GM19238 (cell line): ENCODE data around the gene NFILZ.

Experiments used
- DNase-seq: peaks from one replicate; pipeline ENCODE4 v3.0.0; 2011; ENCODE audit warnings: low spot score; ENCODE audit not compliant: insufficient read length

Gene NFILZ

DNA sequence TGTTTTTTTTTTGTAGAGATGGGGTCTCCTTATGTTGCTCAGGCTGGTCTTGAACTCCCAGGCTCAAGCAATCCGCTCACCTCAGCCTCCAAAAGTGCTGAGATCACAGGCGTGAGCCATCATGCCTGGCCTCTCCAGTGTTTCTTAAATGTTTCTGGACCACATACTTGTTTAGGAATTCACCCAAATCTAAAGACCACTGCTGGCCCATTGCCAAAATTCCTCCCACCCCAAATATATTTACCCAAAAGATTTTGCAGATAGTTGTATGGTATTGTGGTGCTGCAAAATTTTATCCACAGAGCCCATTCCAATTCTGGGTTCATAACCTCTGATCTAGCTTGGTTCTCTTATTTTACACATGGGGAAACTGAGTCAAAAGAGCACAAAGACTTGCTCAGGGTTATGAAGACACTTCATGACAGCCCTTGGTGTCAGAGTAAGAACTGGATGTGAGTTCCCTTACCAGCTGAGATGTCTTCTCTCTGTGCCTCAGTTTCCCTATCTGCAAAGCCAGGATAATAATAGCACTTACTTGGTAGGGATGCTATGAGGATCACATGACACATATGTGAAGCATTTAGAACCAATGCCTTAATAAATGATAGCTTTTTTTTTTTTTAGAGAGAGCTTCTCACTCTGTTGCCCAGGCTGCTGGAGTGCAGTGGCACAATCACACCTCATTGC is 10.9 kb downstream of the NFILZ start:
- no peak for DNase-seq

DNA sequence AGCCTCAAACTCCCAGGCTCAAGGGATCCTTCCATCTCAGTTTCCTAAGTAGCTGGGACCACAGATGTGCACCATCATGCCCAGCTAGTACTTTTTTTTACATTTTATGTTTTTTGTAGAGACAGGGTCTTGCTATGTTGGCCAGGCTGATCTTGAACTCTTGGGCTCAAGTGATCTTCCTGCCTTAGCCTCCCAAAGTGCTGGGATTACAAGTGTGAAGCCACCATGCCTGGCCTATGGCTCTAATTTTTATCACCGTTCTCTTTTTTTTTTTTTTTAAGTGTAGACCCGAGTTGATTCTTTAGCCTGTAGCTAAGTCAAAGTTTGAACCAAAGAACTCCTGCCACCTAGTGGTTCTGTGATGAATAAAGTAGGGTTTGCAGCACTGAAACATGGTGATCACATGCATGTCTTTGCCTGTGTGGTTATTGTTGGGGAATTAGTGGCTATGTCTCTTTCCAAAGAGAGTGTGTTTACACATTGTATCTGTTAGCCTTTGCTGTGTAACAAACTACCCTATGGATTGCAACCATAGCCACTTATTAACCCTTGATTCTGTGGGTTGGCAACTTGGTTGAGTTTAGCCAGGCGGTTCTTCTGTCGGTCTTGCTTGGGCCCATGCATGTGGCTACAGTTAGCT is 11.6 kb downstream of the NFILZ start:
- DNase-seq = no peak

DNA sequence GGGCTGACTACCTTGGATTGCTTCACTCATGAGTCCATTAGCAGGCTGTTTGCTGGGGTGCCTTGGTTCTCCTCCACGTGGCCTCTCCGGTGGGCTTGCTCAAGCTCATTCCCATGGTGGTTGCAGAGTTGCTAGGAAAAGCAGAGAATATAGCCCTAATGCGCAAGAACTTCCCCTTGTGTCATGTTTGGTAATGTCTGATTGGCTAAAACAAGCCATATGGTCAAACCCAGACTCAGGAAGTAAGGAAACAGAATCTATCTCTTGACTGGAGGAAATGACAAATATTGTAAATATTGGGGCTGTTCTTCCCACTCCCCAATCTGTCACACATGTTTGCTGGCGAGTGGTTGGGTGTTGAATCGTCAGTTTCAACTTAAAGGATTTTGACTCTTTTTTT is 12.1 kb downstream of the NFILZ start:
- DNase-seq = no peak

DNA sequence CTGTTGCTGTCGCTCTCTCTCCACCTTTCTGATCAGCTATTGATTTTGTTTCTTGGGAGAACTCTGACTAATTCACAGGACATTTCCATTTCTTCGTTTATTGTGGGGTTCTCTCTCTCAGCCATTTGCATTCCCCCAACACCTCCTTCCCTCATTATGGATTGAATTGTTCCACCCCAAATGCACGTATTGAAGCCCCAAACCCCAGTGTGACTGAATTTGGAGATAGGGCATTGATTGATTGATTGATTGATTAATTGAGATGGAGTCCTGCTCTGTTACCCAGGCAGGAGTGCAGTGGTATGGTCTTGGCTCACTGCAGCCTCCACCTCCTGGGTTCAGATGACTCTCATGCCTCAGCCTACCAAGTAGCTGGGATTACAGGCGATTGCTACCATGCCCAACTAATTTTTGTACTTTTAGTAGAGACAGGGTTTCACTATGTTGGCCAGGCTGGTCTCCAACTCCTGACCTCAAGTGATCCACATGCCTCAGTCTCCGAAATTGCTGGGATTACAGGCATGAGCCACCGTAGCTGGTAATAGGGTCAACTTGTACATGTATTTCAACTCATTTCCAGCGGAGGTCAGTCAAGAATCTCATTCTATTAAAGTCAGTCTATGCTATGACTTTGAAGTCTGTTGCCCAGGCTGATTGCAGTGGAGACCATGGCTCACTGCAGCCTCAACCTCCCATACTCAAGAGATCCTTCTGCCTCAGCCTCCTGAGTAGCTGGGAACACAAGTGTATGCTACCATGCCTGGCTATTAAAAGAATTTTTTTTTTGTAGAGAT is 13.6 kb downstream of the NFILZ start:
- DNase-seq = no peak

DNA sequence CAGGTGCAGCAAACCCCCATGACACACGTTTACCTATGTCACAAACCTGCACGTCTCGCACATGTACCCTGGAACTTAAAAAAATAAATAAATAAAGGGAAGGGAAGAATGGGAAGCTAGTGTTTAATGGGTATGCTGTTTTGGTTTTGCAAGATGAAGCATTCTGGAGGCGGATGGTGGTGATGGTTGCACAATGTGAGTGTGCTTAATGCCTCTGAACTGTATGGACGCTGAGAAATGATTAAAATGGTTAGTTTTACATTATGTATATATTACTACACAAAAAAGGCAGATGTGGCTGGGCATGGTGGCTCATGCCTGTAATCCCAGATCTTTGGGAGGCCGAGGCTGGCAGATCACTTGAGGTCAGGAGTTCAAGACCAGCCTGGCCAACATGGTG is 17.8 kb downstream of the NFILZ start:
- DNase-seq = no peak

DNA sequence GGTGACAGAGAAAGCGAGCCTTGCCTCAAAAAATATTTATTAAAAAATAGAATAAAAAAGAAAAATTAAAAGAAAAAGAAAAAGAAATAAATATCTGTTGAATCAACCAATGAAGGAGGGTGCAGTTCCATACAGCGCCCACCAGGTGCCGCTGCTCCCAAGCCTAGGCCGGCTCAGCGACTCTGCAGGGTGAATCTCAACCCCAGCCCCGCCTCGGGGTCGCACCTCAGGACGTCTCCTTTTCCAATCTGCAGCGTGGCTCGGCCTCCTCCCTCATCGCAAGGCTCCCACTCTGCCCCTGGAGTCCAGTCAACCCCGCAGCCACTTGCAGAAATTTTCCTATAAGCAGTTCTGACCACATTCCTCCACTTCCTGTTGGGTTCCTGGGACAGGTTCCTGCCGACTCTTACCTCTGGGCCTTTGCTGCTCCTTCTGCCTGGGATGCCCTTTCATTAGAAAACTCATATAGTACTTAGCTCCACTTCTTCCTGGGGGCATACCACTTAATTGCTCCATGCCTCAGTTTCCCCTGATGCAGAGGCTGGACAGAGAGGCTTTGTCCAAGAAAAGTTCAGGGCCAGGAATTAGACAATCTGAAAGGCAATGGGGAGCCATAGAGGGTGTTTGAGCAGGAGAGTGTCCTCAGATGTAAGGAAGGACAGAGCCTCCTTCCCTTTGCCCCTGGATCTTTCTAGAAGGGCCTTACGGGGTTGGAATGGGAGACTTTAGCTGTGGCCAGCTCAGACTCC is 24.3 kb downstream of the NFILZ start:
- DNase-seq = peak; percentile 68

DNA sequence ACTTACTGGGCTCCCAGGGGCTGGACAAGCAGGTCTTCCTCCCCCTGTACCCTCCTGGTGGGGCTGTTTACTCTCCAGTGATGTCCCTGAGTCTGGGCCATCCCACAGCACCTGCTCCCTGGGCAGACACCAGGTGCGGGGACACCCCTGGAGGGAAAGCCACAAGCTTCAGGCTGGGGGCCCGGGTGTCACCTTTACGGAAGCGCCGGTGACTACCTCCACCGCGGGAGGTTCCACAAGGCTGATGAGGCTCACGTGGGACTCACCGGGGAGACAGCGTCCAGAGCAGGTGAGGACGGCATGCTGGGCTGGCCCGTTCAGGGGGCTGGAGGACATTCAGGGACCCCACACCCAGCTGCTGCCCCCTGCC is 24.9 kb downstream of the NFILZ start:
- no peak for DNase-seq

DNA sequence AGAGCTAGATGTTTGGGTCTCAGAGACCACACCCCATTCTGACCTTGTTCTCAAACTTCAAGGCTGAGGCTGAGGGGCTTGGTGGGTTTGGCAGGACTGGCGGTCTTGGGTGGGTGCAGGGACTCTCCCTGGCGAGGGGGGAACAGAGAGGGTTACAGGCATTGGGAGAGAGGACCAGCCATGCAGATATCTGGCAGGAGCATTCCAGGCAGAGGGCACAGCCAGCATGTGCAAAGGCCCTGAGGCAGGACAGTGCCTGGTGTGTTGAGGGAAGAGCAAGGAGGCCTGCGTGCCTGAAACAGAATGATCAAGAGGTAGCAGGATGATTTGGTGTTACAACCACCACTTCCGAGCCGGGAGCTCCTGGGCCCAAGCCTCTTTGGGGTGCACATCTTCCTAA is 27.4 kb downstream of the NFILZ start:
- DNase-seq = no peak

DNA sequence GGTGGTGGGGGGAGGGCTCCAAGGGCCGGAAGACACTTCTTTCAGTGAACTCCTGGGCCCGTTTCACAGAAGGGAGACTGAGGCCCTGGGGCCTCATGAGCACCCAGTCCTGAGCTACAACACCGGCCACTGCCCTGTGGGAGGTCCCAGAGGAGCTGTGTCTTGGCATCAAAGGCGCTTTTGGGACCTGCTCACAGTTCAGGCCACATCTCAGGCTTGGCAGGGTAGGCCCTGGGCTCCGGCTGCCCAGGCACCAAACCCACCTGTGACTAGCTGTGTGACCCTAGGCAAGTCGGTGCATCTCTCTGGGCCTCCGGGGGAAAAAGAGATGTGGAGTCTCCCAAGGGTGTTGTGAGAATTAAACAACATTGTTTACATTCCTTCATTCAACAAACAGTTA is 29.5 kb downstream of the NFILZ start:
- no peak for DNase-seq

DNA sequence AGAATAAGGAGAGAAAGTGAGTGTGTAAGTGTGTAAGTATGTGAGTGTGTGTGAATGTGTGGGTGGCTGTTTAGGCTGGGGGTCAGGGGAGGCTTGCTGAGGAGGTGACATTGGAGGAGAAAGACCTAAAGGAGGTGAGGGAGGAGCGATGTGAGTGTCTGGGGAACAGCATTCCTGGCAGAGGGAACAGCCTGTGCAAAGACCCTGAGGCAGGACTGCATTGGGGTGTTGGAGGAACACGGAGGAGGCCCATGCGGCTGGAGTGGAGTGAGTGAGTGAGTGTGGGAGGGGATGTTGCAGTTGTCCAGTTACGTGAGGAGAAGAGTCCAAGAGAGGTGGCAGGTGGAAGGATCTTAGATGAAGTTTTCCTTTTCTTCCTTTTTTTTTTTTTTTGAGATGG is 31.8 kb downstream of the NFILZ start:
- DNase-seq = no peak

DNA sequence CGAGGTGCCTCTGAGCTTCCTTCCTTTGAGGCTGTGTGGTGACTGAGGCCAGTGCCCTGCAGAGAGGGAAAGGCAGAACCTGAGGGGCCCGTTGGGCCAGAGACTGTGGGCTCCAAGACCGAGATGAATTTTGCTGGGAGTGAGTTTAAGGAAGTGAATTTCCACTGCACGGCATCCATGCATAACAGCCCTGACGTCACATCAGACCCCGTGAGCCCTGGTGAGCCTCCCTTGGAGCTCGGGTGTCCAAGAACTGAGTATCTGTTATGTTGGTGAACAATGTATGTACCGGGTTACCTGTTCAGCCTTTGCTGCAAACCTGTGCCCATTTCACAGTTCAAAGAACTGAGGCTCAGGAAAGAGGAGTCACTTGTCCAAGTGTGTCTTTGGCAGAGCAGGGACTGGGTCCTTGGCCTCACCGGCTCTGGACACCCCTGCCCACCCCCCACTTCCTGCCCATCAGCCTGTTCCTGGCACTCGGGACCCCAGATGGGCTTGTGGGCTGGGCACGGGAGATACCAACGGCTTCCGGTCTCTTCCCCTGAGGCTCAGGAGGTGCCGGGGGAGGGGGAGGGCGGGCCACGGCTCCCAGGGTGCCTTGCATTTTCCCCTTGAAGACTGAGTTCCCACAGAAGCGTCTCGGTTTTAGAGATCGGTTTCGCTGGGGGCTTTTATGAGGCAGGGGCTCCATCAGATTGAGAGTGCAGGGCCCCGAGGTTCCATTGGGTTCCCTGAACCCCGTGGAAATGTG is 33.7 kb downstream of the NFILZ start:
- no peak for DNase-seq

DNA sequence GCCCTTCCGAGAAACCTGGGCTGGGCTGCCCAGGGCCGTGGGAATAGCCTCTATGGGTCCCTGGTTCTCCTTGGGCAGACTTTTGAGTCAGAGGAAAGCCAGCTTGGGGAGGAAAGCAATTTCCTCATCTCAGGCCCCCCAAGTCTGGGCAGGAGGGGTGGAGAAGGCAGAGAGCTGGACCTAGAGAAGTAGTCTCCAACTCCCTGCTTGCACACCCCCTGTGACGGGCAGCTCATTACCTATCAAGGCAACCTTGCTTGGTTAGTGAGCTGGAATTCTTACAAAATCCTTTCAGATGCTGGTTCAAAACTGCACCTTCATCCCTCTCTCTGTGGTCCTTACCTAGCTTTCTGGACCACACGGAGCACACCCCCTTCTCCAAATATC is 34.2 kb downstream of the NFILZ start:
- DNase-seq = no peak

DNA sequence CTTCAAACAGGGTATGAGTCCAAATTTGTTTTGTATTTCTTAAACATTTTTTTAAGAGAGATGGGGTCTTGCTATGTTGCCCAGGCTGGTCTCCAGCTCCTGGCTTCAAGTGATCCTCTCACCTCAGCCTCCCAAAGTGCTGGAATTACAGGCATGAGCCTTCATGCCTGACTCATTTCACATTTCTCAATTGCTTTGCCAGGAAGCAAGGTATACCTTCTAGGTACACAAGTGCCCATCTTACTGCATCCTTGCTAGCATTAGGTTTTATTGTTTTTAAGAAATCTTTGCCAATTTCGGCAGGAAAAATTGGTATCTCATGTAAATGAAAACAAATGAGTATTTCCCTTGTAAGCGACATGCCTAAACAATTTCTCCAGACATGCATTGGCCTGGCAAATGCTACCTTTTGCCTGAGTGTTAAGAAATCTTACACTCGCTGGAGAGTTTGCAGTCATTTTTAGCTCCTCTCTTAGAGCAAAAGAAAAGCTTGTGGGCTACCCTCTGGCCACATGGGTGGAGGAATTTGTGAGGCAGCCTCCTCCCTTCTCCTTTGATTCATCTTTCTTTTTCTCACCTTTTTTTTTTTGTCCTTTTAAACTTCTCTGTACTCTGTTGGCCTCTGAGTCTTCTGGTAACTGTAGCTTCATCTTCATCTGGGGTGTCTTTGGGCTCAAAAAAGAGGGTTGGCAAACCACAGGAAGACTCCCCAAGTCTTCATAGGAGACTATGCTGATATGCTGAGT is 35.2 kb downstream of the NFILZ start:
- no peak for DNase-seq

DNA sequence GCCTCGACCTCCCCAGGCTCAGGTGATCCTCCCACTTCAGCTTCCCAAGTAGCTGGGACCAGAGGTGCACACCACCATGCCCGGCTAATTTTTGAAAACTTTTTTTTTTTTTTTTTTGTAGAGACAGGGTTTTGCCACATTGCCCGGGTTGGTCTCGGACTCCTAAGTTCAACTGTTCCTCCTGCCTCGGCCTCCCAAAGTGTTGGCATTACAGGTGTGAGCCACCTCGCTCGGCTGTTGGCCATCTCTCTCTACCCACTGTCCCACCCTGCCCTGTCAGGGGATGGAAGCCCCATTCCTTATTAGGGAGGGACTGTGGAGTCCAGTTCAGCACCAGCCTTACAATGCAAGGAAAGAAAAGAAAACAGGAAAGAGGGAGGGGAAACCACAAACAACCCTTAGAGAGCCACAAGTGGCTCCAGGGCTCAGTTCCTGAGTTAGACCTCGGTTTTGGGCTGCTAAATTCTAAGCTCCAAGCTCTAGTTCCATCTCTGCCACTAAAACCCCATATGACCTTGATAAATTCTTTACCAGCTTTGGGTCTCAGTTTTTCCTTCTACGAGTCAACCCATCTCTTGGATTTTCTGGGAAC is 36.5 kb downstream of the NFILZ start:
- no peak for DNase-seq

DNA sequence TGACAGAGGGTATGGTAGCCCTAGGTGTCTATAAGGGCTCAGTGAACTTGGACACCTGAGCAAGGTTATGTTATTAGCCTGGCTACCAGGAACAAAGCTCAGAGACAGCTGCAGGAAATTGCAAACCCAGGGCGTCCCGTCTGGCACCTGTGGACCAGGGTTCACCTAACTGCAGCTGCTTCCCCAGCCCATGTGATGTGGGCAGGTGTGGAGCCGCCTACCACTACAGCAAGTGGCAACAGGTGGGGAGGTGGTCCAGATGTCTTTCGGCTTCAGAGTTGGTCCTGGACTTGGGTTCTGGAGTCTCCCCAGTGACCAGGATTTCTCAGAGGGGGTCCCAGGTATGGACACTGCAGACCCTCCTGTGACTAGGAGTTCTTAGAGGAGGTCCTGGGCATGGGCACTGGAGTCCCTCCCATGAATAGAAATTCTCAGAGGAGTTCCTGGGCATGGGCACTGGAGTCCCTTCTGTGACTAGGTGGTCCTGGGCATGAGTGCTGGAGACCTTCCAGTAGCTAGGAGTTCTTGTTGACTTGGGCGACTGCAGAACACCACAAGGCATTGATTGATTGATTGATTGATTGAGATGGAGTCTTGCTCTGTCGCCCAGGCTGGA is 43.0 kb downstream of the NFILZ start:
- DNase-seq = no peak

DNA sequence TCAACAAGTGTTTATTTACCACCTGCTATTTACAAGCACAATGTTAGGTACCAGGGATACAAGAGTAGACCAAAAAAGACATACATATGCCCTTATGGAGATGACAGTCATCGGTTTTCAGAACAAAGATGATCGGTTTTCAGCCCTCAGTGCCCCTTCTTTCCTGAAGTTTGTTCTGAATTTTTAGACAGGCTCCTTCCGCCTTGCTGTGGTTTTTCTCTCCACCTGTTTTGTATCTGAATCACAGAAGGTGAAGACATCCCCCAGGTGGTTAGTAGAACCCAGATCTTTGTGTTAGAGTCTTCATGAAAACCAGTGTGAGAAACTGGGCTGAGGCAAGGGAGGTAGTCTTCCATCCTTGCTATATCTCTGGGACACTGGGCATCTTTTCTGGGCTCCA is 44.6 kb downstream of the NFILZ start:
- DNase-seq = no peak

DNA sequence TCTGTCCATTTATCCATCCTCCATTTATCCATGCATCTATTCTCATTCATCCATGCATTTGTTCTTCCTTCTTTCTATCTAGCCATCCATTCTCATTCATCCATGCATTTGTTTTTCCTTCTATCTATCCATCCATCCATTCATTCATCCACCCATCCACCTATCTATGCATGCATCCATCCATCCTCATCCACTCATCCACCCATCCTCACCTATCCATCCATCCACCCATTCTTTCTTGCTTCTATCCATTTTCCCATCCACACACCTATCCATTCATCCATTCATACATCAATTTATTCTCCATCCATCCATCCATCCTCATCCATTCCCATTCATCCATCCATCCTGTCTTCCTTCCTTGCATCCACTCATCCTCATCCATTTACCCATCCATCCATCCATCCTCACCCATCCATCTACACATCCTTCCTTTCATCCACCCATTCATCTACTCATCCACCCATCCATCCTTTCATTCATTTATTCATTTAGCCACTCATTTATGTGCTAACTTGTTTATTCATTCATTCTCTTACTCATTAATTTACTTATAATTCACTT is 47.9 kb downstream of the NFILZ start:
- no peak for DNase-seq
